PC-9 (cell line): ENCODE data around the gene S1PR4. TPM values are rescaled to one million over a fixed set of nuclear protein-coding genes. Genes with fewer than 3 reads are reported as not detected.

Experiments used
- BruUV-seq: library from RNA; stranded (reverse); fragments of 400-500 nt; replicated peaks from 2 replicates; lab custom pipeline; 2021; lab: Mats Ljungman, UMichigan
- CTCF ChIA-PET: fragments of 300-600 bp; sonication (Branson Sonifier 250); formaldehyde crosslinking; loops from one replicate; lab custom pipeline; 2022; ENCODE audit warnings: antibody characterized with exemption; lab: Charles Lee
- POLR2A ChIA-PET: fragments of 300-600 bp; sonication (Branson Sonifier 250); formaldehyde crosslinking; loops from one replicate; lab custom pipeline; 2022; ENCODE audit warnings: antibody characterized with exemption; ENCODE audit not compliant: unreplicated experiment; lab: Charles Lee
- DNase-seq, 2 experiments: peaks; one replicate each; pipeline versions ENCODE4 v3.0.0 to v3.0.0-alpha.2; 2015 to 2022; ENCODE audit warnings: mixed read lengths in 1 of 2
- H2AFZ ChIP-seq: fragments of 200-600 bp; sonication (generic); 2 replicates; pipeline ENCODE4 v1.8.1; 2017; ENCODE audit warnings: antibody characterized with exemption
- H3F3A ChIP-seq: fragments of 200-600 bp; sonication (generic); 2 replicates; pipeline ENCODE4 v1.8.1; 2017; ENCODE audit warnings: antibody characterized with exemption, mild to moderate bottlenecking, low read depth; ENCODE audit not compliant: insufficient read depth
- H3K27ac ChIP-seq: fragments of 200-600 bp; sonication (generic); 2 replicates; pipeline ENCODE4 v1.6.1; 2016; ENCODE audit warnings: mixed run types
- H3K27me3 ChIP-seq: fragments of 200-600 bp; sonication (generic); 2 replicates; pipeline ENCODE4 v1.6.1; 2016; ENCODE audit warnings: low read depth, mixed run types; ENCODE audit not compliant: insufficient read depth
- H3K36me3 ChIP-seq: fragments of 200-600 bp; sonication (generic); 2 replicates; pipeline ENCODE4 v1.6.1; 2016; ENCODE audit warnings: low read depth, mixed run types
- H3K4me1 ChIP-seq: fragments of 200-600 bp; sonication (generic); replicated peaks from 2 replicates; pipeline ENCODE4 v1.6.1; 2016; ENCODE audit warnings: mixed run types; ENCODE audit not compliant: insufficient read depth
- H3K4me2 ChIP-seq: fragments of 200-600 bp; sonication (generic); 2 replicates; pipeline ENCODE4 v1.6.1; 2017; ENCODE audit warnings: mixed run types
- H3K4me3 ChIP-seq: fragments of 200-600 bp; sonication (generic); 2 replicates; pipeline ENCODE4 v1.6.1; 2016; ENCODE audit warnings: mixed run types
- H3K79me2 ChIP-seq: fragments of 200-600 bp; sonication (generic); 2 replicates; pipeline ENCODE4 v1.6.1; 2017; ENCODE audit warnings: low read depth, mixed run types
- H3K9me2 ChIP-seq: fragments of 200-600 bp; sonication (generic); 2 replicates; pipeline ENCODE4 v1.8.1; 2017; ENCODE audit warnings: mild to moderate bottlenecking; ENCODE audit not compliant: insufficient read depth
- H3K9me3 ChIP-seq: fragments of 200-600 bp; sonication (generic); 2 replicates; pipeline ENCODE4 v1.8.1; 2016; ENCODE audit warnings: low read depth; ENCODE audit not compliant: insufficient read depth
- H4K20me1 ChIP-seq: fragments of 200-600 bp; sonication (generic); 2 replicates; pipeline ENCODE4 v1.8.1; 2017; ENCODE audit not compliant: insufficient read depth
- CTCF ChIP-seq: fragments of 200-600 bp; sonication (generic); conservative IDR thresholded peaks from 2 replicates; pipeline ENCODE4 v1.6.1; 2017; ENCODE audit warnings: mixed run types, antibody characterized with exemption, mild to moderate bottlenecking, moderate library complexity
- EZH2 ChIP-seq: fragments of 200-600 bp; sonication (generic); IDR thresholded peaks from 2 replicates; pipeline ENCODE4 v1.8.0; 2017; ENCODE audit warnings: antibody characterized with exemption, low read depth
- intact Hi-C: fragments of 100-400 bp; cut with micrococcal nuclease; formaldehyde crosslinking; loops from one replicate; pipeline ENCODE4 v1.10.0; 2022; ENCODE audit not compliant: unreplicated experiment
- total RNA-seq: library from RNA; stranded (reverse); gene quantifications from 2 replicates; pipeline ENCODE4 v1.2.3, GENCODE V29; 2021

The S1PR4 gene
- total RNA-seq, 1 experiment from 2014 or later = 0.37 TPM

GRCh38 chr19:3204646-3205275 is 26.2 kb downstream of the S1PR4 start:
- no peak overlapping the region for H3K4me3 ChIP-seq
- H3F3A ChIP-seq = no peaks in the 10 kb centered on the region
- POLR2A ChIA-PET = no interaction called here
- H3K4me2 ChIP-seq = no peak overlapping the region
- H3K9me3 ChIP-seq = no peaks in the 10 kb centered on the region
- no peaks in the 10 kb centered on the region for H3K79me2 ChIP-seq
- no peak for DNase-seq
- no TSS peak for BruUV-seq
- TF ChIP-seq EZH2 = no peak
- no peak for TF ChIP-seq CTCF
- H4K20me1 ChIP-seq = no peaks in the 10 kb centered on the region
- H3K4me1 ChIP-seq = no peaks in the 10 kb centered on the region
- intact Hi-C loops = no loop called here
- no peaks in the 10 kb centered on the region for H3K27me3 ChIP-seq
- no peaks in the 10 kb centered on the region for H3K9me2 ChIP-seq
- H2AFZ ChIP-seq = no peak overlapping the region
- no peaks in the 10 kb centered on the region for H3K36me3 ChIP-seq
- CTCF ChIA-PET = no interaction called here
- H3K27ac ChIP-seq = no peak overlapping the region

GRCh38 chr19:3206216-3206953 is 27.8 kb downstream of the S1PR4 start:
- CTCF ChIA-PET = no interaction called here
- DNase-seq = no peak
- TF ChIP-seq CTCF = no peak
- no peak for TF ChIP-seq EZH2
- Histone ChIP-seq H3K4me1 (no peaks in the 10 kb centered on the region), H3K4me2 (no peak overlapping the region), H3K36me3 (no peaks in the 10 kb centered on the region), H3K9me3 (no peaks in the 10 kb centered on the region), H3K27ac (no peak overlapping the region), H3K79me2 (no peaks in the 10 kb centered on the region), H2AFZ (no peak overlapping the region), H3F3A (no peaks in the 10 kb centered on the region), H3K27me3 (no peaks in the 10 kb centered on the region), H4K20me1 (no peaks in the 10 kb centered on the region), H3K9me2 (no peaks in the 10 kb centered on the region), H3K4me3 (no peak overlapping the region)
- intact Hi-C loops = no loop called here
- BruUV-seq = no TSS peak
- POLR2A ChIA-PET = no interaction called here

- Histone ChIP-seq H3K36me3 (no peaks in the 10 kb centered on the region), H3K27me3 (no peaks in the 10 kb centered on the region), H4K20me1 (no peaks in the 10 kb centered on the region), H3K4me1 (no peaks in the 10 kb centered on the region), H3K27ac (no peak overlapping the region), H3F3A (no peaks in the 10 kb centered on the region), H3K9me2 (no peaks in the 10 kb centered on the region), H3K79me2 (no peaks in the 10 kb centered on the region), H2AFZ (no peak overlapping the region), H3K4me2 (no peak overlapping the region), H3K4me3 (no peak overlapping the region), H3K9me3 (no peaks in the 10 kb centered on the region)
- intact Hi-C loops = no loop called here
- CTCF ChIA-PET = no interaction called here
- POLR2A ChIA-PET = interaction anchor here (0.6 kb wide), 1 partner anchor 212 kb away, joined by 3 read pairs; no protein-coding TSS in a partner anchor
- DNase-seq = no peak
- no TSS peak for BruUV-seq
- TF ChIP-seq CTCF (no peak), EZH2 (no peak)
Measured at GRCh38 chr19:3207461-3208242, 29.1 kb downstream of the S1PR4 start.
